SKM-1 treated with dmso at 0.1 percent for 144 hours (cell line): ENCODE results near the gene ZNF48.
"Not testable (repeated sequence)": the region's sequence is repeated elsewhere in the genome, so short reads cannot be mapped to it uniquely, and the experiment has no call there.

Source experiments
- DNase-seq: peaks from one replicate; lab custom pipeline; 2025; ENCODE audit not compliant: unreplicated experiment; lab: John Stamatoyannopoulos, UW

Gene ZNF48

DNA sequence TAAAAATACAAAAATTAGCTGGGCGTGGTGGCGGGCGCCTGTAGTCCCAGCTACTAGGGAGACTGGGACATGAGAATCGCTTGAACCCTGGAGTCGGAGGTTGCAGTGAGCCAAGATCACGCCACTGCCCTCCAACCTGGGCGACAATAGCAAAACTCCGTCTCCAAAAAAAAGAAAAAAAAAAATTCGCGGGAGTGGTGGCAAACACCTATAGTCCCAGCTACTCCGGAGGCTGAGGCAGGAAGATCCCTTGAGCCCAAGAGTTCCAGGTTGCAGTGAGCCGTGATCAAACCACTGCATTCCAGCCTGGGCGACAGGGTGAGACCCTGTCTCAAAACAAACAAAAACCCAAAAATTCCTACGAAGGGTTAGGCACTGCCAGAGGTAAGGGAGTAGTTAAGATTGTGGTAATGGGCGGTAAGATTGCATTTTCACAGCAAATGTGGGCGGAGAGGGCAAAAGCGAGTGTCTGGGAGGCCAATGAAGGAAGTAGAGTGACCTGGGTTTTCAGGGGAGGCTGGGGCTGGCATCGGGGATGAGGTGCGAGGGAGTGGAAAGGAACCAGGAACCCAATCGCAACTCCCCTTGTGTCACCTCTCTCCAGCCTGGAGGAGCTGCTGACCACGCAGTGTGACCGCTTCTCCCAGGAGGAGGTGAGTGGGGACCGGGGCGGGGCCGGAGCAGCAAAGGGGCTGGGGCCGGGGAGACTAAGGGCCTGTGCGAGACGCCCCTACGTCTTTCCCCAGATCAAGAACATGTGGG, 18.0 kb upstream of the ZNF48 start:
- peak; percentile 69 for DNase-seq

DNA sequence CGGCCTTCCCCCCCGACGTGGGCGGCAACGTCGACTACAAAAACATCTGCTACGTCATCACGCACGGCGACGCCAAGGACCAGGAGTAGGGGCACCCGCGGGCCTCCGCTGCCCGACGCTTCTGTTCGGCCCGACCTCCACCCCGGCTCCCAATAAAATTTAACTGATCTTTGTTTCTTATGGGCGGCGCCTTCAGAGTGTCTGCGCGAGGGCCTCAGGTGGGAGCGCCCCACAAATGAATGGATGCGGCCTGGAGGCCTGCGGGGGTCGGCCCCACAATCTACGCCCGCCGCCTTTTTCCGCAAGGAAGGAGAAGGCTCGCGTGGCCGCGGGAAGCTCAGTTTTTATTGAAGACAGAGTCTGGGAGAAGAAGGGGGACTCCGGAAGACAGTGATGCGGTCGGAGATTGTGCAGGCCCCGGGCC, 17.4 kb upstream of the ZNF48 start:
- peak; percentile 69 for DNase-seq

DNA sequence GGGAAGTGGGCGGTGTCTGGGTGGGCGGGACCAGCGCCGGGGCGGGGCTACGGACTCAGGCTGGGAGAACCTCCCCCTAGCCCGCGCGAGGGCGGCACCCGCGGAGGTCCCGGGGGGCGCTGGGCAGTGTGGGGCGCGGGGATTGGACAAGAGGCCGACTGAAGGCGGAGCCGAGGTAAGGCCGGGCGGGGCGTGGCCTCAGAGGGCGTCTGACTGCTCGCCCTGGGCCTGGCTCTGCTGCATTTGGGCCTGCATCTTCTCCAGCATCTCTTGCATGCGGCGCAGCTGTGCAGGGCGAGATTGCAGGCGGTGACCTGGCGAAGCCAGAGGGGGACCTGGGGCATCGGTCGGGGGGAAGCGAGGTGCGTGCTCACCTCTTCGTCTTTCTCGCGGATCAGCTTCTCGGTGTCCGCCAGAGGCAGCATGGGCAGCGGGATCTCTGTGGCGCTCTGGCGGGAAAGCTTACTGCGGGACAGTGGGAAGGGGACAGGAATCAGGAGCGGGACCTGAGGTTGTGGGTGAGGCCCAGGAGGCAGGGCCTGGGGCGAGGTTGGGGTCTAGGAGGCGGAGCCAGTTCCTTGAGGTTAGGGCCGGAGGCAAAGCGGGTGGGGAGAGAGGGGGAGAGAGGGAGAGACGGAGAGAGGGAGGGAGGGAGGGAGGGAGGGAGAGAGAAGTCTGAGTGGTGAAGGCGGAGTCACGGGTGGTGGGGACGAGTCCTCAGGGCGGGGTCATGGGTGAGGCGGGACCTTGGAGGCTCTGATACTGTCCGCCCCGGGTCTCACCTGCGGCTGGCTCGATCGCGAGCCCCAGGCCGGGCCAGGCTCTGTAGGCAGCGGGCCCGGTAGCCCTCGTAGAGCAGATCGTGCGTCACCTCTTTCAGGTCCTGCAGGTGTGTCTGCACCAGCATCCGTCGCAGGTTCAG, 16.7 kb upstream of the ZNF48 start:
- DNase-seq, result peak; percentile 97

DNA sequence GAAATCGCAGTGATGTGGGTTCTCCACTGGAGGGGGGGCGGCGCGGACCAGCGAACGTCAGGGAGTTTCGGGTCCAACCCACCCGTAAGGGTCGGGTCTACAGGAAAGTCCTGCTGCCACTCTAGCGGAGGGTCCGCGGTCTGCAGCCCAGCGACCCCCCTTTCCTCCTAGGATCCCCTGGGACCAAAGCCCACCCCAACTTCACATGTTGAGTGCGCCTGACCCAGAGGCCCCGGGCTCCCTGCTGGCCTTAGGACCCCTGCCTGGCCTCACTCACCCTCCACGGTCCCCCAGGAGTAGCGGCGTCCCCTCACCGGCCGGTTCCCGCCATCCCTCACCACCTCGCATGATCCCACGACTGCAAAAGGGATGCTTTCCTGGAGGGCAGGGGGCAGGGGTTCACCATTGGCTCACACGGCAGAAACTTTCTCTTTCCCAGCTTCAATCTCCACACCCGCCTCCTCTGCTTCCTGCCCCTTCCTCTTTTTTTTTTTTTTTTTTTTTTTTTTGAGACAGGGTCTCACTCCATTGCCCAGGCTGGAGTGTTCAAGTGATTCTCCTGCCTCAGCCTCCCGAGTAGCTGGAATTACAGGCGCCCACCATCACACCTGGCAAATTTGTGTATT, 15.9 kb upstream of the ZNF48 start:
- no peak for DNase-seq

- DNase-seq, result no peak
Observed at GRCh38 chr16:30380072-30380802, 15.0 kb upstream of the ZNF48 start.

DNA sequence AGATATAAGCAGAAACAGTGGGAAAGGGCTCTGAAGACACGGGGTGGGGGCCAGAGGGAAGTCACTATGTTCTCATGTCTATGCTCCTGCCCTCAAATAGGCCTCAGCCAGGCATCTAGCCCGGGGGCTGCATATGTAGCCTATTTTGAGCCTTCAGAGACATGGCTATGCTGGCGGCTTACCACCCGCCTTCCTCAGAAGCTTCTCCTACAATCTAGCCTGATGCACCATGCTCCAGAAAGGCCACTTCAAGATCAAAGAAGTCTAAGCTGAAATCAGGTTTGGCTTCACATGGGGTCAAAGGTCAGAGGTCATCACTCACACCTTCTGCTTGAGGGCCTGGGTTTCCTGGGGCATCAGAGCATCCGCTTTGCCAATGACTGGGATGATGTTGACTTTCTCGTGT, 14.4 kb upstream of the ZNF48 start:
- DNase-seq, result no peak

DNA sequence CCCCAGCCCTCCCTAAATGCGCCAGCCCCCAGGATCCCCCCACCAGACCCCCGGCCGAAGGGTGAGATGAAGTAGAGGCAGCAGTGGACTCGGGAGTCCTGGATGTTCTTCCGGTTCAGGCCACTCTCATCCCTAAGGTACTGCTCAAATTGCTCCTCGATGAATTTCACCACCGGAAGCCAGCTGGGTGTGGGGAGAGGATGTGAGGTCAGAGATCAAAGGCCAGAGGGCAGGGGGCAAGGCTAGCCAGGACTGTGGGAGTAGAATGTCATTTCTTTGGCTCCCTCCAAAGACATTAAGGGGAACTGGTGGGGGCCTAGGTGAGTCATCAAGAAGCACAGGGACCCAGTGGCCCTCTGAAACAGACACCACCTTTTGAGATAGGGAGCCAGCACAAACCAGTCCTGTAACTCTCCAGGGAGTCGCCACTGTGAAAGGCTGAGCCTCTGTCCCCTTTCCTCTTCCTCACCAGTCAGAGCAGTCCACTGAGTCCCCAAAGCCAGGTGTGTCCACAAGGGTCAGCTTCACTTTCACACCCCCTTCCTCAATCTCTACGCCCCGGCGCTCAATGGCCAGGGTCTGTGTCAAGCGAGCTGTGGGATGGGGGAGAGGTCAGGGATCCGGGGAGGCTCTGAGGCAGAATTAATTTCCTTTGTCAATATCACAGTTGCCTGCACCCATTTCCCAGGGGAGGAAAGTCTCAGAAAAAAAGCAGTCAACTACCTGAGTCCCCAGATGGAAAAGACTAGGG, 13.8 kb upstream of the ZNF48 start:
- no peak for DNase-seq

DNA sequence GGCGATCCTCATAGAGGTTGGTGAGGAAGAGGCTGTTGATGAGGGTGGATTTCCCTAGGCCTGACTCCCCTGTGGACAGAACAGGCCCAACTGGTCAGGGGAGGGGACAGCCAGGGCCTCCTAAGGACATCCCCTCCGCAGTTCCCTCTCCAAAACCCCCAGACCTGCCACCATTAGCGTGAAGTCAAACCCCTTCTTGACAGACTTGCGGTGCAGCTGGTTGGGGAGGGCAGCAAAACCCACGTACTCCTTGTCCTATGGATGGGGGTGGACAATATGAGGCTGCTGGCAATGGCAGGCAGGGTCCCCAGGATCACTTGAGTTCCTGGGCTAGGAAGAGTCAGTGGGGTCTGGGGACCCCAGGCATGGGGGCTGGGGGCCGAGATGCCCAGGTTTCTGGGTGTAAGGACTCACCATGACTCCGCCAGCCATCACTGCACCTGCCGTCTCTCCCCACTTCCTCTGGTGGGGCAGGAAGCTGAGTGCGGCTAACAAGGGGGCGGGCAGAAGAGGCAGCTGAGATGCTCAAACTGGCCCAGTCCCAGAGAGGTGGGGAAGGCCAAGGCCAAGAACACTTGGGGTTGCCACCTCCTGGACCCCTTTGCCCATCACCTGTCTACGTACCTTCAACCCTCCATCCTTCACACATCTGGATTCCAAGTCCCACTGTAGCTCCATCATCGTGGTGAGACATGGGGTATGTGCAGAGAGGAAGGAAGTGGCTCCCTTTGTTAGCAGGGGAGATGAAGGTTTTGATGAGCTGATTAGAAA, 12.9 kb upstream of the ZNF48 start, which contains the start of gene SEPTIN1:
Gene SEPTIN1 (minus strand): TSS at position 451 of the 771 bp plus-strand sequence. CDS start 19 bp downstream, at position 432.
- no peak for DNase-seq

GRCh38 chr16:30383521-30383920, 11.7 kb upstream of the ZNF48 start:
- no peak for DNase-seq

DNA sequence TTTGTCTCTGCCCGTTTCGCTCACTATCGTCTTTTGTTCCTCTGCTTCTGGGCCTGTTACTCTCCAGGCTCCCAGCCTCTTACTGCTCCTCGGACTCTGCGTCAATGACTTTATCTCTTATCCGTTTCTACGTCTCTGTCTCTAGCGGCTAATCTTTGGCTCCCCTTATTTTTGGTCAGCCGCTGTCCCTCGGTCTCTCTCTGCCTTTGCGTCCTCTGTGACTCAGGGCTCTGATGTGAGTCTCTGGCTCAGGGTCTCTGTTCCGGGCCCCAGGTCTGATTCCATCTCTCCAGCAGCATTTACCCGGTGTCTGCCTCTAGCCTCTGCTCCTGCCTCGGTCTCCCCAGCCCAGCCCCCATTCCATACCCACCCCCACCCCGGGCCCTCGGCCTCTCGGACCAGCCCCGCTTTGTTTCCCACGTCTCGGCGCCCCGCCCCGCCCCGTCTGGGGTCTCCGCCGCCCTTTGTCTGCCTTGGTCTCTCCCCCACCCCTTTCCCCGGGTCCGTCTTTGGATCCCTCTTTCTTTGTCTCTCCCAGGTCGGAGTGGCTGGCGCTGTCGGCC, 547 bp upstream of the ZNF48 start:
- no peak for DNase-seq

- DNase-seq, result peak; percentile 35
Observed at GRCh38 chr16:30395992-30396585, 869 bp downstream of the ZNF48 start.

- not testable (repeated sequence) for DNase-seq
Observed at GRCh38 chr16:30396627-30397026, 1.4 kb downstream of the ZNF48 start.

GRCh38 chr16:30397056-30397455, 1.8 kb downstream of the ZNF48 start:
- DNase-seq, result no peak

DNA sequence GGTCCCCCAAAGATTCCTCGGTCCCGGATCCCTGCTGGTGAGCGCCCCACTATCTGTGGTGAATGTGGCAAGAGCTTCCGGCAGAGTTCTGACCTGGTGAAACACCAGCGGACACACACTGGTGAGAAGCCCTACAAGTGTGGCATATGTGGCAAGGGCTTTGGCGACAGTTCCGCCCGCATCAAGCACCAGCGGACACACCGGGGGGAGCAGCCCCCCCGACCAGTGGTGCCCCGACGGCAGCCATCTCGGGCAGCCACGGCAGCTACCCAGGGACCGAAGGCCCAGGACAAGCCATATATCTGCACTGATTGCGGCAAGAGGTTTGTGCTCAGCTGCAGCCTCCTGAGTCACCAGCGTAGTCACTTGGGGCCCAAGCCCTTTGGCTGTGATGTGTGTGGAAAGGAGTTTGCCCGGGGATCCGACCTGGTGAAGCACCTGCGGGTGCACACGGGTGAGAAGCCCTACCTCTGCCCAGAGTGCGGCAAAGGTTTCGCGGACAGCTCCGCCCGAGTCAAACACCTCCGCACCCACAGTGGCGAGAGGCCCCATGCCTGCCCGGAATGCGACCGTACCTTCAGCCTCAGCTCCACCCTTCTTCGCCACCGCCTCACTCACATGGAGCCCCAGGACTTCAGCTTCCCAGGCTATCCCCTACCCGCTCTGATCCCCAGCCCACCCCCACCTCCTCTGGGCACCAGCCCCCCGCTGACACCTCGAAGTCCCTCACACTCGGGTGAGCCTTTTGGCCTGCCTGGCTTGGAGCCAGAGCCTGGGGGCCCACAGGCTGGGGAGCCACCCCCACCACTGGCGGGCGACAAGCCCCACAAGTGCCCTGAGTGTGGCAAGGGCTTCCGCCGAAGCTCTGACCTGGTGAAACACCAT, 2.8 kb downstream of the ZNF48 start:
- no peak for DNase-seq

DNA sequence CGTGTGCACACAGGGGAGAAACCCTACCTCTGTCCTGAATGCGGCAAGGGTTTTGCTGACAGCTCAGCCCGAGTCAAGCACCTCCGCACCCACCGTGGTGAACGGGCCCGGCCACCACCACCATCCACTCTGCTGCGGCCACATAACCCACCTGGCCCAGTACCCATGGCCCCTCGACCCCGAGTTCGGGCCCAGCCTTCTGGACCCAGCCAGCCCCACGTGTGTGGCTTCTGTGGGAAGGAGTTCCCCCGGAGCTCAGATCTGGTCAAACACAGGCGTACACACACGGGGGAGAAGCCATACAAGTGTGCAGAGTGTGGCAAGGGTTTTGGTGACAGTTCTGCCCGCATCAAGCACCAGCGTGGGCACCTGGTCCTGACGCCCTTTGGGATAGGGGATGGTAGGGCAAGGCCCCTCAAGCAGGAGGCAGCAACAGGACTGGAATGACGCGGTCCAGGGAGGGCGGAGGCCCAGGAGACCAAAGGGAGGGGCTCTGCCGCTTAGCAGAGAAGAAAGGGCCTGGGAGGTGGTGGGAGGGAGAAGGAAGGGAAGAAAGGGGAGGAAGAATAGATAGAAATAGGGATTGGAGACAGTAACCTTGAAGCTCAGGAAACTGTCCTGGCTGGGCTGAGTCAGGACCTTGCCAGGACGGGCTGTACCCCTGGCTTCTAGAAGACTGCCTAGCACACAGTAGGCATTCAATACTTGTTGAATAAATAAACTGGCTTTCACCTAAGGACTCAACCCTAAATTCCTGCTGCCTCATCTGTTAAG, 3.6 kb downstream of the ZNF48 start:
- no peak for DNase-seq

GRCh38 chr16:30399435-30400186, 4.4 kb downstream of the ZNF48 start:
- no peak for DNase-seq
